Esophagus muscularis mucosa (tissue), 4 donors: ENCODE data around the gene ARL15. TPM values are rescaled to one million over a fixed set of nuclear protein-coding genes. Genes with fewer than 3 reads are reported as not detected.

Source experiments
- DNase-seq: peaks from one replicate; pipeline ENCODE4 v3.0.0-alpha.2; 2017; ENCODE audit errors: extremely low spot score
- H3K27ac ChIP-seq, 4 donors: fragments of 200-600 bp; sonication (generic); replicated peaks in 1 of 4; 1 replicate in 3 of 4; 2 replicates in 1 of 4; pipeline ENCODE4 v1.5.1; 2016 to 2019; ENCODE audit warnings: mild to moderate bottlenecking in 1 of 4
- H3K27me3 ChIP-seq, 4 donors: fragments of 200-600 bp; sonication (generic); one replicate each; pipeline versions ENCODE4 v1.5.1 to v1.6.0; 2016 to 2019
- H3K36me3 ChIP-seq, 4 donors: fragments of 200-600 bp; sonication (generic); one replicate each; pipeline ENCODE4 v1.5.1; 2016 to 2019
- H3K4me1 ChIP-seq, 4 donors: fragments of 200-600 bp; sonication (generic); one replicate each; pipeline ENCODE4 v1.5.1; 2016 to 2019
- H3K4me3 ChIP-seq, 4 donors: fragments of 200-600 bp; sonication (generic); 1 replicate in 2 of 4; 2 replicates in 2 of 4; pipeline ENCODE4 v1.5.1; 2016 to 2019; ENCODE audit warnings: mild to moderate bottlenecking in 4 of 4, moderate library complexity in 1 of 4
- H3K9me3 ChIP-seq, 4 donors: fragments of 200-600 bp; sonication (generic); 1 replicate in 3 of 4; 2 replicates in 1 of 4; pipeline ENCODE4 v1.5.1; 2016 to 2019
- CTCF ChIP-seq, 3 experiments: fragments of 200-600 bp in 2 of 3; fragments of 450-650 bp in 1 of 3; sonication (generic) in 2 of 3; IDR thresholded peaks; one replicate each; pipeline ENCODE4 v1.5.1; 2017 to 2019; ENCODE audit warnings: antibody characterized with exemption in 3 of 3, mild to moderate bottlenecking in 2 of 3, moderate library complexity in 1 of 3
- EP300 ChIP-seq: sonication (generic); formaldehyde crosslinking; IDR thresholded peaks from one replicate; pipeline ENCODE4 v1.6.1; 2017; ENCODE audit warnings: antibody characterized with exemption
- POLR2A ChIP-seq: fragments of 450-650 bp; IDR thresholded peaks from one replicate; pipeline ENCODE4 v1.6.1; 2017; ENCODE audit warnings: antibody characterized with exemption, moderate library complexity, mild to moderate bottlenecking, low read depth
- POLR2AphosphoS5 ChIP-seq, 2 donors: sonication (generic); formaldehyde crosslinking; IDR thresholded peaks; one replicate each; pipeline ENCODE4 v1.6.1; 2017; ENCODE audit warnings: antibody characterized with exemption in 2 of 2
- WGBS: methylation state at CpG from one replicate; pipeline ENCODE4 v1.1.5; 2018; 5-methylcytosine and 5-hydroxymethylcytosine counted together
- intact Hi-C: fragments of 100-400 bp; cut with DNase I; formaldehyde crosslinking; loops from one replicate; pipeline ENCODE4 v1.15.1; 2023
- total RNA-seq, 4 donors: library from RNA; depleted of rRNA; stranded (reverse); fragments of >200 nt; gene quantifications; one replicate each; pipeline versions ENCODE4 v1.1.0 to v1.2.1, GENCODE V29; 2016

ARL15 gene
- total RNA-seq, 4 donors from 2014 or later = 11.6 to 21.6 (median 16.5) TPM

GRCh38 chr5:54022223-54022622 is 288.1 kb downstream of the ARL15 start:
- intact Hi-C loops = no loop called here
- WGBS = 90% methylated on average over 3 of the region's 3 CpGs
- Histone ChIP-seq H3K36me3 (no peaks in the 10 kb centered on the region), H3K27me3 (no peaks in the 10 kb centered on the region), H3K4me1 (peaks cover 0 to 5% (median 0%) of the 10 kb centered on the region in 4 donors), H3K27ac (no peak overlapping the region), H3K4me3 (no peak overlapping the region), H3K9me3 (no peaks in the 10 kb centered on the region)
- DNase-seq = no peak
- TF ChIP-seq POLR2AphosphoS5 (IDR thresholded peaks at IDR 0.05) = no peak
- no peak for TF ChIP-seq POLR2A
- TF ChIP-seq CTCF (IDR thresholded peaks at IDR 0.05) = no peak
- no peak for TF ChIP-seq EP300

DNA sequence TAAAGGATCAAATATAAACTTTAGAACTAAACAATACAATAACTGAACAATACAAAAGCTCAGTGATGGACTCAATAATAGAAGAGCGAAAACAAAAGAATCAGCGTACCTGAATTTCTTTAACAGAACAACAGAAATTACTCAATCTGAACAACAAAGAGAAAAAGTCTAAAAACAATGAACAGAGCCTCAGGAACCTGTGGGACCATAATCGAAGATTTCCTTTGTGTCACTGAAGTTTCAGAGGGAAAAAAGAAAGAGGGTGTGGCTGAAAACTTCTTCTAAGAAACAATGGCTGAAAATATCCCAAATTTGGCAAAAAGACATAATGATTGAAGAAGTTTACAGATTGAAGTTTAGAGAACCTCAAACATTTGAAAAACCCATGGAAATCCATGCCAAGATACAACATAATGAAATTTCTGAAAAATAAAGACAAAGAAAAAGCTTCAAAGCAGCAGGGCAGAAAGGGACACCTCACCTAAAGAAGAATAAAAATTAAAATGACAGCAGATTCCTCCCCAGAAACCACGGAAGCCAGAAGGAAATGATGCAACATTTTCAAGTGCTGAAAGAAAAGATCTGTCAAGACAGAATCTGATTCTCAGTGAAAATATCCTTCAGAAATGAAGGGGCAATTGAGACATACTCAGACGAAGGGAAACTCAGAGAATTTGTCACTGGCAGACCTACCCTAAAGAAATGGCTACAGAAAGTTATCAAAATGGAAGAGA is 288.8 kb downstream of the ARL15 start:
- 71% methylated on average over 5 of the region's 5 CpGs for WGBS
- Histone ChIP-seq H3K9me3 (no peaks in the 10 kb centered on the region), H3K27ac (no peak overlapping the region), H3K4me3 (no peak overlapping the region), H3K36me3 (no peaks in the 10 kb centered on the region), H3K4me1 (peaks cover 0 to 5% (median 0%) of the 10 kb centered on the region in 4 donors), H3K27me3 (no peaks in the 10 kb centered on the region)
- TF ChIP-seq POLR2AphosphoS5 (IDR thresholded peaks at IDR 0.05) = no peak
- DNase-seq = no peak
- intact Hi-C loops = no loop called here

- no peak for DNase-seq
- TF ChIP-seq CTCF (IDR thresholded peaks at IDR 0.05) = no peak
- TF ChIP-seq POLR2AphosphoS5 (IDR thresholded peaks at IDR 0.05) = no peak
- Histone ChIP-seq H3K9me3 (peaks cover 0 to 8% (median 0%) of the 10 kb centered on the region in 4 donors), H3K4me1 (peaks cover 0 to 5% (median 0%) of the 10 kb centered on the region in 4 donors), H3K27me3 (no peaks in the 10 kb centered on the region), H3K27ac (no peak overlapping the region), H3K4me3 (no peak overlapping the region), H3K36me3 (no peaks in the 10 kb centered on the region)
- intact Hi-C loops = no loop called here
- WGBS = 73% methylated on average over 3 of the region's 3 CpGs
Measured at GRCh38 chr5:54018438-54018837, 291.9 kb downstream of the ARL15 start.

DNA sequence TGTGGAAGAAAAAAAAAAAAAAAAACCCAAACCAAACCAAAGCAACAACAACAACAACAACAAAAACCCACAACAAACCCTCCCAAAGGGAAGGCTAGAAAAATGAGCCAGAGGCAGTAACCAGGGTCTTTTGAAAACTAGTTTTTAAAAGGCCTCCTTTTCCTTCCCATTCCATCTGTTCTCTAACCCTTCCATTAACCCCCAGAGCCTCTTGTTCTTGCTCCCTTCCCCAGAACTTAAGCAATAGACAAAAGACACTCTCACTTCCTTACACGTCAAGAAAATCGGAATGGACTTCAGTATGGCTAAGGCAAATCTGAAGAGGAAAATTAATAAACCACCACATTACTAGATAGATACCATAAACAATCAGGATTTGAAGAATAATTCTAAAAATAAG is 292.8 kb downstream of the ARL15 start:
- no peak overlapping the region for H3K27ac ChIP-seq
- no peaks in the 10 kb centered on the region for H3K27me3 ChIP-seq
- H3K9me3 ChIP-seq = peaks cover 0 to 8% (median 0%) of the 10 kb centered on the region in 4 donors
- intact Hi-C loops = no loop called here
- no peaks in the 10 kb centered on the region for H3K36me3 ChIP-seq
- 90% methylated on average over 2 of the region's 2 CpGs for WGBS
- no peak overlapping the region for H3K4me3 ChIP-seq
- no peak for DNase-seq
- peaks cover 0 to 5% (median 0%) of the 10 kb centered on the region in 4 donors for H3K4me1 ChIP-seq
- no peak for TF ChIP-seq POLR2AphosphoS5 (IDR thresholded peaks at IDR 0.05)
- no peak for TF ChIP-seq EP300
- no peak for TF ChIP-seq CTCF (IDR thresholded peaks at IDR 0.05)
- TF ChIP-seq POLR2A = no peak

DNA sequence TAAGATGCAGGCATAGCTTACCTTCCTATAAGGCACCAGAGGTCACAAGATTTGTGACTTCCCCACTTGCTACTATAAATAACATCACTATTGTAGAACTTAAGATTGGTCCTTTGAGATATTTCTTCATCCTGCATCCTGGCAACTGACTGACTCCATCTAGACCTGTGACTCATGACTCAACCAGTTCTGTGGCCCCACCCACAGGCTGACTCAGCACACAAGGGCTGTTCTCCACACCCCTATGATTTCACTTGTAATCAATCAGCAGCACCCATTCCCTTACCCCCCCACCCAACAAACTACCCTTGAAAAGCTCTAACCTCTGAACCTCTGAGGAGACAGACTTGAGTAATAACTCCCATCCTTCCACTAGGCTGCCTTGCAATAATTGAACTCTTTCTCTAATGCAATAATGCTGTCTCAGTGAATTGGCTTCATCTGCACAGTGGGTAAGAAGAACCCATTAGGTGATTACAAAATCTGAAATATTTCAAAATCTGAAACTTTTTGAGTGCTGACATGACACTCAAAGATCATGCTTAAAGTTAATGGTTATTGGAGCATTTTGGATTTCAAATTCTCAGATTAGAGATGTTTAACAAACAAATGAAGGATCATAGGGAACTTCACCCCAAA is 296.7 kb downstream of the ARL15 start:
- H3K36me3 ChIP-seq = no peaks in the 10 kb centered on the region
- TF ChIP-seq EP300 (no peak), CTCF (IDR thresholded peaks at IDR 0.05) (no peak), POLR2A (no peak), POLR2AphosphoS5 (IDR thresholded peaks at IDR 0.05) (no peak)
- H3K9me3 ChIP-seq = peaks cover 0 to 8% (median 0%) of the 10 kb centered on the region in 4 donors
- intact Hi-C loops = no loop called here
- no peak for DNase-seq
- no peak overlapping the region for H3K27ac ChIP-seq
- H3K4me1 ChIP-seq = peaks cover 0 to 4% (median 0%) of the 10 kb centered on the region in 4 donors
- no peaks in the 10 kb centered on the region for H3K27me3 ChIP-seq
- H3K4me3 ChIP-seq = no peak overlapping the region
